Activated CD8-positive, alpha-beta memory T cell treated with anti-CD3 and anti-CD28 coated beads for 48 hours (primary cell): Measurements from ENCODE around the gene ANKRD22.
"Not testable (repeated sequence)": the region's sequence is repeated elsewhere in the genome, so short reads cannot be mapped to it uniquely, and the experiment has no call there.

Experiments
- DNase-seq, 3 experiments: peaks; one replicate each; pipeline ENCODE4 v3.0.0-alpha.2; 2020; ENCODE audit warnings: low read depth in 2 of 3, low spot score in 2 of 3

The ANKRD22 gene

DNA sequence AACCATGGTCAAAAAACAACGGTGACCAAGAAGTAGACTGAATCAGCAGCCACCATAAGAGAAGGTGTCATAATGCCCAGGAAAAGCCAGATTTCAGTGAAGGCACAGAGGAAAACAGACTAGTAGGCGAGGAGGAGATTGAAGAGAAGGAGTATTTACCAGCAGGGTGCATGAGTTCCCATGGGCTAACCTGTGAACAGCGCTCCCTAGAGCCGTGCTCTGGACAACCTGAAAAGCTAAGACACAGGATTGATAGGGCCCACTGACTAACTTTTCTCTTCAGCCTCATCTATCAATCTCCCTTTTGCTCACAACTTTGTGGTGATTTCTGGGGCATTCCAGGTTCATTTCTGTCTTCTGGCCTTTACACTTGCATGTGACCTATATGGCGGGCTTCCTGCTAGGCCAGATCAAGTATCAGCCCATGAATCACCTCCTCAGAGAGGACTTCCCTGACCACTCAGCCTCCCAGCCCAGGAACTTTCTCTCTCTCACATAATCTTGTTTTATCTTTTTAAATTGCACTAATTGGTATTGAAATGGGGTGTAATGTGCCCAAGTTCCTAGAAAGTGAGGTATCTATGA is 12.8 kb downstream of the ANKRD22 start:
- DNase-seq, result no peak

GRCh38 chr10:88837632-88838031 is 14.0 kb downstream of the ANKRD22 start:
- not testable (repeated sequence) for DNase-seq

GRCh38 chr10:88835910-88836221 is 15.8 kb downstream of the ANKRD22 start:
- no peak for DNase-seq

DNA sequence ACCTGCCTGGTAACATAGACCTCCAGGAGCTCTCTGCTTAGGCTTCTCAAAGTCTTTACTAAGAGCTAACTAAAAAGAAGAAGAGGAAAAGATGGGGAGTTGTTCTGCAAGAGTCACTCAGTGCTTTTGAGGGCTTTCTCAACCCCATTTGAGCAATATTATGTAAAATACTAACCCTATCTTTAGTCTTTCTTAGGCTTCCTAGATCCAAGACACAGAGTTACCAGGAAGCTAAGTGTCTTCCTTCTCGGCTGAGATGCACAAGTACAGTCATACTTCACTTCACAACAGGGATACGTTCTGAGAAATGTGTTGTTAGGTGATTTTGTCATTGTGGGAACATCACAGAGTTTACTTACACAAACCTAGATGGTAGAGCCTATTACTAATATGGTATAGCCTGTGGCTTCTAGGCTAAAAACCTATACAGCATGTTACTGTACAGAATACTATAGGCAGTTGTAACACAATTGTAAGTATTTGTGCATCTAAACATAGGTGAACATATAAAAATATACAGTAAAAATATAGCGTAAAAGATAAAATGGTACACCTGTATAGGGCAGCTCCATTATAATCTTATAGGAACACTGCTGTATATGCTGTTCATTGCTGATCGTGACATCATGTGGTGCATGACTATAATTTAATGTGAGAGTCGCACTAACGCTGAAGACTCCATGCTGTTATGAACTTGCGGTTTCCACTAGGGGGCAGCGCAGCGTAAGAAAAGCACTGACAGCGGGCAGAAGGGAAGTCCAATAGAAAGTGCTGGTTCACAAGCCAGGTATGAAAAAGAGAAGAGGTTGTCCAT is 16.3 kb downstream of the ANKRD22 start:
- peak; percentile 56 to 60 (median 60) for DNase-seq

GRCh38 chr10:88833723-88834122 is 17.9 kb downstream of the ANKRD22 start:
- no peak for DNase-seq

- DNase-seq, result no peak
Observed at GRCh38 chr10:88833156-88833555, 18.5 kb downstream of the ANKRD22 start.

GRCh38 chr10:88832376-88832775 is 19.3 kb downstream of the ANKRD22 start:
- no peak for DNase-seq

- no peak for DNase-seq
Observed at GRCh38 chr10:88831709-88832108, 19.9 kb downstream of the ANKRD22 start.

DNA sequence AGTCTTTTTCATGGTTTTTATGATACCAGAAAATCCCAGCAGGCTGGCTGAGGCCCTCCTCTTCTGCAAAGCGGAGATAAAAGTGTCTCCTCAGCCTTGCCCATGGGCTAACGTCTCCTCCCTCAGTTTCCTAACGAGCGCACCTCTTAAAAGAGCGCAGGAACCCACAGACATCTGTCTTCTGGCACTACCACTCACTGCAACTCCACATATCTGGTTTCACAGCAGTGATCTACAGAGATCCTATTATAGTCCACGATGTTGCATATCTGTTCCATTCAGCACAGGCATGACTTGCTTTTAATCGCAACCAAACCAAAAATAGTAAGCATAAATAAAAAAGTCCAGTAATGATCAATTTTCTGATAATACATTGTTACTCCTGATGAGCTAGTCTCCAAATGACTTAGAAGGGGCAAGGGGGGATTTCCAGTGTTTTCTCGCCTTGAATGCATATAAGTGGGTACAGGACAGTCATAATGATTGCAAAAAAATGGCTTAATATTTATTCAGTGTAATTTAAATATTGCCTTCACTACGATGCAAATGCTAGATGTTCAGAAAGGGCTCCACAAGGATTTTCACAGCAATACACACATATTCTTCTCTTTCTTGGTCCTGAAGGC is 20.9 kb downstream of the ANKRD22 start:
- no peak for DNase-seq

- DNase-seq, result no peak
Observed at GRCh38 chr10:88828310-88828709, 23.3 kb downstream of the ANKRD22 start.

DNA sequence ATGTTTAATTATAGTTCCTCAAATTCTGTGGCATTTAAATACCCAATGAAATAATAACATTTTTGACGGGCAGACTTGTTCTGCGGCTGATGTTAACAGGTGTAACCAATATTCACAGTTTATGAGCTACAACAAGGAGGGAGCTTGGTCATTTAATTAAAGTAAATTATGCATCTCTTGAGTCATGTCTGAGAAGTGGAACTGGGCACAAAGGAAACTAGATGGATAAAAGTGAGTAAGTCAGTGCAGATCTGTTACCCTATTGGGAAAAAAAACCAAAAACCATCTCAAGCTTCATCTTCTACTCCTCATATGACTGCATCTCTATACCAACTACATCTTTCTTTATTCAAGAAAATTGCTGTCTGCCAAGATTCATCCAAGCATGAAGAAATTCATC is 24.0 kb downstream of the ANKRD22 start:
- no peak for DNase-seq

DNA sequence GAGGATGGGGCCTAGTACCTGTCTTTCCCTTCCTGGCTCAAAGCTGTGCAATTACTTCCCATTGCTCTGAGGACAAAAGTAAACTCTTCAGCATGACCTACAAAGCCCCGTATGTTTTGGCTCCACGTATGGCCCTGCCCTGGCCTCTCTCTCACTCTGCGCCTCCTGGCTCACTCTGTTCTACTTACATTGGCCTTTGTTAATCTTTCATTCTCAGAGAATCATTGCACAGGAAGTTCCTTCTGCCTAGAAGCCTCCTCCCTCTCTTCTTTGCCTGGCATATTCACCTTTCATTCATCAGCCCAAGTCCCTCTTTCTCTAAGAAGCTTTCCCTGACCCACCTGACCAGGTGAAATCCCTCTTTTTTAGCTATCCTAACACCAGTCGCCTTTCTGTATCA is 25.3 kb downstream of the ANKRD22 start:
- DNase-seq, result no peak

GRCh38 chr10:88820748-88821401 is 30.8 kb downstream of the ANKRD22 start:
- DNase-seq, result no peak

DNA sequence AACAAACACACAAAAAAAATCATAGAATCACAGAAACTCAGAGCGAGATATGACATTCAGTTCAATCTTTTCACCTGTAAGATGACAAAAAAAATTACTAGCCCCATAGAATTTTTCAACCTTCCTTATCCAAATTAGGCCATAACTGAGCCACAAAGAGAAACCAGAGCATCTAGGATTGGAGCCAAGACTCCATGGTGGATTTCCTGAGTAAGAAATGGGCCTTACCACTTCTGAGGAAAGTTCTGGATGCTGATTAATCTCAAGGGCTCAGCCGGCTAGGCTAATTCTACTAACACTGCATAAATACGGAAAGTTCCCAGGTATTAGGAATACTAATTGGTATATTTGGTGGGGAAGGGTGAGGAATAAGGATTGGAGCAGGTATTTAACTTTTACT is 32.4 kb downstream of the ANKRD22 start:
- no peak for DNase-seq

DNA sequence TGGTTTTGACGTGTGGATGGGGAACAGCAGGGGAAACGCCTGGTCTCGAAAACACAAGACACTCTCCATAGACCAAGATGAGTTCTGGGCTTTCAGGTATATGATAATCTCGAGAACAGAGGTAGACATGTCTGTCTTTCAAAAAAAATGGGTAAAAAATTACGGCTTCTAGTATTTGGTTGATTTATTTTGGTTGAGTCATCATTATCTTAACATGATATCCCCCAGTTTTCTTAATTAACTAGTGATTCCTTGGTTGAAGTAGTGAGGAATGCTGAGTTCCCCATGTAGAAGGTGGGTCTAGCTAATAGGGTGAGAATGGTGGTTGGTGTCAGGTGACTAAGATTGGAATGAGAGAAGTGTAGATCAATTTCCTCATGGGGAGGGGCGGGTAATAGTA is 38.4 kb downstream of the ANKRD22 start:
- no peak for DNase-seq

DNA sequence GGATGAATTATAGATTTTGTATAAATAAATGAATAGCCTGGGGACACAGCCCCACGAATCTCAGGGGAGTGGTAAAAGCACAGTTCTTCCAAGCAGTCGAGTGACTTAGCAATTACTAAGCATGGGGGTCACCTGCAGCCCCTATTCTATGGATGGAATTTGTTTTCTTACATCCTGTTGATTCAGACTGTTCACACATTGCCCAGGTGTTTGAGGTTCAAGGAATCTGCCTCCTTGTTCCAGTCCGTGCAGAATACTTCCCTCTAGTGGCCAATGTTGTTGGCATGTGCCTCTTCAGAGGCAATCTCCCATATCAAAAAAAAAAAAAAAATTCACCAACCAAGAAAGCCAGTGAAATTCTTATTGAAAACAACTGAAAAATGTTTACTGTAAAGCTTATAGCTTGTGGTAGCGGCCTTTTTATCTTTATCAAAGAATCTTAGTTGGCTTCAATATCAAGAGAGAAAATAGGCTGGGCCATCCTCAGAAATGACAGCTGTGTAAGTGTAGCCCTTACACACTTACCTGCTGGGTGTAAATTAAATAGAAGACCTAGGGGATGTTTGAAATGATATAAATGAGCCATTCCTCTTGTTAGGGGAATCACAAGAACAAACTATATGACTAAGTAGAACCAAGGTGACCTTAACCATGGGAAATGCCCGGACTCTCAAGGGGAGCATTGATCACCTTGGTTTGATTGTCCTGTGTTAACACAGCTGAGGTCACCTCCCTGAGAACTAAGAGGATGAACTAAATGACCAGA is 41.3 kb downstream of the ANKRD22 start:
- DNase-seq, result no peak

- no peak for DNase-seq
Observed at GRCh38 chr10:88809621-88810020, 42.0 kb downstream of the ANKRD22 start.

GRCh38 chr10:88805924-88806323 is 45.7 kb downstream of the ANKRD22 start:
- DNase-seq, result no peak

DNA sequence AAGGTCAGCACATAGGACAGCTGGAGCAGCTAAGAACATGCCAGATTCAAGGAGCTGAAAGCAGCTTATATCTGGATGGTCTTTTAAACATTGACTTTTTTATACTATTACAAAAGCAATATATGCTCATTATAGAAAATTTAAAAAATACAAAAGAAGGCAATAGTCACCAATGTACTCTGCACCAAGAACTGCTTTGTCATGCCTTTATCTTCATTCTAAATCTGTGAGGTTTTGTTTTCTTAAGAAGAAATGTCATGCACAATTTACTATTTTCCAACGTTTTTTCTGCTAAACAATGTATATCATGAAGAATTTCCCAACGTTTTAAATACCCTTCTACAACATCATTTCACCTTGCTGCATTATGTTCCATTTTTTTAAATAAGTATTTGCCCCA is 46.3 kb downstream of the ANKRD22 start:
- no peak for DNase-seq

DNA sequence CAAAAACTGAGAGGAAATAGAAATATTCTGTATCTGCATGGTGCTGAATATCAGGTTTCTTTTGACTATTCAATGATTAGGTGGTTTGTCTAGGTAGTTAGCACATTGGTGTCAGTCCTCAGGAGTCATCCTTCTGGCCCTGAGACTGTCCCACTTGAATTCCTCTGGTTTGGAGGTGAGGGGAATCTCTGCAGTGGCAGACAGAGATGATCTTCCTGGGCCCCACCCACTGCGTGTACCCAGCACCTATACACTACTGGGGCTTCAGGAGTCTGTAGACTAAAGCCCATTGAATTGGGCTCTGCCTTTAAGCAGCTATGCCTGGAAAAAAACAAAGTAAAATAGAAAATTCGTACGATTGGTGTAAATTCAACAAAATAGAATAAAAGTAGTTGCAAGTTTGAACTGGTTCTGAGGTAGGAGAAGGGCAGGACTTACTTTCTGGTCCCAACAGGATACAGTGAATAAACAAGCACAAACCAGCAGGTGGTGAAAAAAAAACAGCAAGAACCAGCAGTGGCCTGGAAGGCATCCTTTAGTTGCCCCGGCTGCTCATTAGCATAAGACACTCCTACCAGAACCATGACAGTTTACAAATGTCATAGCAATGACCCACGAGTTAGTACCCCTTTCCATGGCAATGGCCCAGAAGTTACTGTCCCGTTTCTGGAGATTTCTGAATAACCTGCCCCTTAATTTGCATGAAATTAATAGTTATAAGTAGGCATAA is 47.4 kb downstream of the ANKRD22 start:
- no peak for DNase-seq

DNA sequence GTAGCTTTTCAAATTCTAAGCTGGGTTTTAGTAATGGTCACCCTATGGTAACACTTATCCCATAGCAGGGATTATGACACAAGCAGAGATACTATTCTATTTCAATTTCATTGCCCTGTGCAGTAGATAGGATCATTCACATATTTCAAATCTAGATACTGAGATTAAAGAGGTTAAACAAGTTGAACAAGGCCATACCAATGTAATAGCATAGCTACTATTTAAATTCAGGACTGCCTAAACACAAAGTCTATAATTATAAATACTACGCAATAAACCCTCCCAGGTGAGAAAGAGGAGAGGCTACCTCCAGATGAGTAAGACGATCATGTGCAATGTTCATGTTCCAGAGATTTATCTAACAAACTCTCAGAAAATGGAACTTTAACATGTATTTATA is 48.0 kb downstream of the ANKRD22 start:
- no peak for DNase-seq
